Gastroesophageal sphincter (tissue), 3 donors: ENCODE results near the gene NRG2.

ENCODE experiments used
- EP300 ChIP-seq: sonication (generic); formaldehyde crosslinking; IDR thresholded peaks from one replicate; pipeline ENCODE4 v1.6.1; 2017; ENCODE audit warnings: antibody characterized with exemption, mild to moderate bottlenecking
- POLR2A ChIP-seq, 2 donors: fragments of 450-650 bp; IDR thresholded peaks; one replicate each; pipeline ENCODE4 v1.6.1; 2017; ENCODE audit warnings: antibody characterized with exemption in 2 of 2, mild to moderate bottlenecking in 2 of 2, moderate library complexity in 1 of 2
- POLR2AphosphoS5 ChIP-seq: sonication (generic); formaldehyde crosslinking; IDR thresholded peaks from one replicate; pipeline ENCODE4 v1.6.1; 2017; ENCODE audit warnings: antibody characterized with exemption
- TF ChIP-seq, protein P1 (sequence below), 4 experiments: fragments of 200-600 bp in 2 of 4; fragments of 450-650 bp in 2 of 4; sonication (generic) in 1 of 4; IDR thresholded peaks; one replicate each; pipeline ENCODE4 v1.5.1; 2017 to 2019; ENCODE audit warnings: antibody characterized with exemption in 4 of 4, mild to moderate bottlenecking in 2 of 4, moderate library complexity in 2 of 4

GRCh38 chr5:139882961-139883539 is 160.0 kb downstream of the NRG2 start:
- TF ChIP-seq EP300 (no peak), POLR2A (IDR thresholded peaks at IDR 0.05) (no peak), POLR2AphosphoS5 (no peak)
- TF ChIP-seq, protein P1, sequence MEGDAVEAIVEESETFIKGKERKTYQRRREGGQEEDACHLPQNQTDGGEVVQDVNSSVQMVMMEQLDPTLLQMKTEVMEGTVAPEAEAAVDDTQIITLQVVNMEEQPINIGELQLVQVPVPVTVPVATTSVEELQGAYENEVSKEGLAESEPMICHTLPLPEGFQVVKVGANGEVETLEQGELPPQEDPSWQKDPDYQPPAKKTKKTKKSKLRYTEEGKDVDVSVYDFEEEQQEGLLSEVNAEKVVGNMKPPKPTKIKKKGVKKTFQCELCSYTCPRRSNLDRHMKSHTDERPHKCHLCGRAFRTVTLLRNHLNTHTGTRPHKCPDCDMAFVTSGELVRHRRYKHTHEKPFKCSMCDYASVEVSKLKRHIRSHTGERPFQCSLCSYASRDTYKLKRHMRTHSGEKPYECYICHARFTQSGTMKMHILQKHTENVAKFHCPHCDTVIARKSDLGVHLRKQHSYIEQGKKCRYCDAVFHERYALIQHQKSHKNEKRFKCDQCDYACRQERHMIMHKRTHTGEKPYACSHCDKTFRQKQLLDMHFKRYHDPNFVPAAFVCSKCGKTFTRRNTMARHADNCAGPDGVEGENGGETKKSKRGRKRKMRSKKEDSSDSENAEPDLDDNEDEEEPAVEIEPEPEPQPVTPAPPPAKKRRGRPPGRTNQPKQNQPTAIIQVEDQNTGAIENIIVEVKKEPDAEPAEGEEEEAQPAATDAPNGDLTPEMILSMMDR (IDR thresholded peaks at IDR 0.05), result no peak
